ENCODE data around the gene NT5DC2.

The NT5DC2 gene

GRCh38 chr3:52524752-52525679, 8.6 kb downstream of the NT5DC2 start:
- DNase-seq (ENCODE audit: low read depth in 2 of 2) = no peak

GRCh38 chr3:52524258-52524751, 9.4 kb downstream of the NT5DC2 start:
- no peak for DNase-seq (ENCODE audit: low read depth in 2 of 2)

- no peak for DNase-seq (ENCODE audit: low read depth in 2 of 2)
Observed at GRCh38 chr3:52523386-52524257, 10.0 kb downstream of the NT5DC2 start.

GRCh38 chr3:52522651-52523251, 10.9 kb downstream of the NT5DC2 start:
- no peak for DNase-seq (ENCODE audit: low read depth in 2 of 2)

GRCh38 chr3:52521881-52522650, 11.6 kb downstream of the NT5DC2 start:
- DNase-seq (ENCODE audit: low read depth in 2 of 2) = no peak

GRCh38 chr3:52521488-52521824, 12.2 kb downstream of the NT5DC2 start:
- no peak for DNase-seq (ENCODE audit: low read depth in 2 of 2)

- no peak for DNase-seq (ENCODE audit: low read depth in 2 of 2)
Observed at GRCh38 chr3:52520716-52521487, 12.8 kb downstream of the NT5DC2 start.

GRCh38 chr3:52520141-52520667, 13.5 kb downstream of the NT5DC2 start:
- DNase-seq (ENCODE audit: low read depth in 2 of 2) = no peak

- no peak for DNase-seq (ENCODE audit: low read depth in 2 of 2)
Observed at GRCh38 chr3:52519445-52520140, 14.1 kb downstream of the NT5DC2 start.

GRCh38 chr3:52518723-52519444, 14.8 kb downstream of the NT5DC2 start:
- DNase-seq (ENCODE audit: low read depth in 2 of 2) = no peak

- no peak for DNase-seq (ENCODE audit: low read depth in 2 of 2)
Observed at GRCh38 chr3:52517796-52518722, 15.6 kb downstream of the NT5DC2 start.

- DNase-seq (ENCODE audit: low read depth in 2 of 2) = no peak
Observed at GRCh38 chr3:52516509-52517195, 17.0 kb downstream of the NT5DC2 start.

- DNase-seq (ENCODE audit: low read depth in 2 of 2) = no peak
Observed at GRCh38 chr3:52515192-52515591, 18.5 kb downstream of the NT5DC2 start.

- no peak for DNase-seq (ENCODE audit: low read depth in 2 of 2)
Observed at GRCh38 chr3:52514576-52514975, 19.1 kb downstream of the NT5DC2 start.

GRCh38 chr3:52513281-52513680, 20.4 kb downstream of the NT5DC2 start:
- DNase-seq (ENCODE audit: low read depth in 2 of 2) = no peak

GRCh38 chr3:52512727-52513126, 20.9 kb downstream of the NT5DC2 start:
- DNase-seq (ENCODE audit: low read depth in 2 of 2) = no peak

GRCh38 chr3:52512105-52512504, 21.6 kb downstream of the NT5DC2 start:
- DNase-seq (ENCODE audit: low read depth in 2 of 2) = no peak

Data from stimulated activated CD4-positive, alpha-beta T cell treated with anti-CD3 and anti-CD28 coated beads, Interleukin-1b, Interleukin-23, amount 100 ng/mL, for 1 hour (primary cell).